VCaP (cell line): Measurements from ENCODE around the gene H2BK1.
A peak's percentile ranks its signal among the peaks of the same experiment; 100 is the strongest.

Source experiments
- H3K27ac ChIP-seq: fragments of 450-650 bp; 2 replicates; pipeline ENCODE4 v1.5.1; 2017
- CTCF ChIP-seq: fragments of 450-650 bp; conservative IDR thresholded peaks from 2 replicates; pipeline ENCODE4 v1.5.1; 2017; ENCODE audit warnings: mild to moderate bottlenecking, moderate library complexity

The H2BK1 gene

DNA sequence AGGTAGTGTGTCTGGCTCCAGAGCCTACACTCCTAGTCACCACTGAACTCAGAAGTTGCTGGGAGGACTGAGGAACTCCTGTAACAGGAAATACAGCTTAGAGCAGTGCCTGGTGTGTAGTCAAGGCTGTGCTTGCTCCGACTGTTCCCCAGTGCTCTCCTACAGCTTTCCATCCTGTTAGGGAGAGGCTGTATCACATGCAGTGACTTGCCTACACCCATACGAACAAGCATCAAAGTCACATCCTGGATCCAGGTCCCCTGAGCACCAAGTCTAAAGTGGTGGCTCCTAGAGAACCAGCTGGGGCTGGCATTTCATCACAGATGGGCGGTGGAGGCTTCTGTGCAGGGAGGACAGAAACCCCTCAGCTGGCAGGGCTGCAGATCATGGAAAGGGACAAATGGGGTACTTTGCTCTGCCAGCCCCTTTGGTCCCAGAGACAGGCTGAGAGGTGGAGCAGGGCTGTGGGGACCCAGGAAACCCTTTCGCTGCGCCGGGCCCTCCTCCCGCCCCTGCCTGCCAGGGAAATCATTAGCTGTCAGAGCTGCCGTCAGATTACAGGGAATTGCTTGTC lies 30.9 kb downstream of the H2BK1 start:
- no peak for TF ChIP-seq CTCF
- no peak overlapping the region for H3K27ac ChIP-seq

DNA sequence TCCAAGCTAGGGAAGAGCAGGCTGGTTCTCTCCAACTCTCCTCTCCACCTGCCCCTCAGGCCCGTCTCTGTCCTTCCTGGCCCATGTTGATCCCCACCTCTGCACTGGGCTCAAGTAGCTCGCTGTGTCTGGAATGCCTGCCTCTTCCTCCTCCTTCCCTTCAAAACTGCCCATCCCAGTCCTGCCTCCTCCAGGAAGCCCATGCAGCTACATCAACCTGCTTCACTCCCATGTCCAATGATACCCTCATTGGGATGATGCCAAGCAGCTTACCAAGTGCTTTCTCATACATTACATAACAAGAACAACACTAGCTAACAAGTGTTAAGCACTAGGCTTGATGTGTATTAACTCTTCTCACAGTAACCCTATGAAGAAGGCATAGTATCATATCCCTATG lies 31.5 kb downstream of the H2BK1 start:
- no peak overlapping the region for H3K27ac ChIP-seq
- TF ChIP-seq CTCF, result no peak

DNA sequence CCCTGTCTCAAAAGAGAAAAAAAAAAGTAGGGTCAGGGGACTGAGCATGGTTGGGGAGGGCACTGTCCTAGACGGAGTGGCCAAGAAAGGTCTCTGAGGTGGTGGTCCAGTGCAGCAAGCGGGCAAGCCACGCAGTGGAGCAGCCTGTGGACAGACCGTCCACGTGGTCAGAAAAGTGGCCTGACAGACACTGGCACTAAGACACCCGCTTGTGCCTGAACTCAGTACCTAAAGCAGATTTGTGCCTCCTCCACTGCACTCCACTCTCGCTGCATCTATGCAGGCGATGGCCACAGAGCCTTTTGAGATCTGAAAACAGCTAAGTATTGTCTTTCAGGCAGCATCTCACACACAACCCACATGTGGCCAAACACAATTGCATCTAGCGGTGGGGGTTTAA lies 32.1 kb downstream of the H2BK1 start:
- no peak for TF ChIP-seq CTCF
- H3K27ac ChIP-seq, result no peak overlapping the region

GRCh38 chr7:151177310-151177709 lies 33.0 kb downstream of the H2BK1 start:
- no peak overlapping the region for H3K27ac ChIP-seq
- no peak for TF ChIP-seq CTCF

GRCh38 chr7:151176401-151176800 lies 33.9 kb downstream of the H2BK1 start:
- no peak for TF ChIP-seq CTCF
- no peak overlapping the region for H3K27ac ChIP-seq

DNA sequence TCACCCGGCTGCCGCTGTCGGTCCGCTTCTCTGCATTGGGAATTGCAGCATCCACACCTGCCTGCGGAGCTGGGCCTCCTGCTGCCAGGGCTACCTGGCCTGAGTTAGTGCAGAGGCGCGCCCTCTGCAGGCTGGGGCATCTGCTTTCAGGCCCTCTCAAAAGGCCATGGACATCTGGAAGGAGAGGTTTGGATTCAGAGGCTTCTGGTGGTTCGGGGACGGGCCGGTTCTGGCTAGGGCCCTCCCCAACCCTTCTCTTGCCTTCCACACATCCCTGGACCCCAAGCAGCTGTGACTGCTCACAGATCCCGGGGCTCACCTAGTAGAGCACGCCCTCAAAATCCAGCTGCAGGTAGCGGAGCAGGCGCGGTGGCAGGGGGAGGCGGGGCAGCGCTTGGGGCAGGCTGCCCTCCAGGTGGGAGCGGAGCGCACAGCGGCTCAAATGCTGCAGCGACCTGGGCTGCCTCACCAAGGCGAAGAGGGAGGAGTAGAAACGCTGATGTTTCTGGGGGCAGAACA lies 34.4 kb downstream of the H2BK1 start:
- peak; percentile 22; the same call in 1 of the 2 replicates for TF ChIP-seq CTCF
- no peak overlapping the region for H3K27ac ChIP-seq

GRCh38 chr7:151175047-151175792 lies 35.1 kb downstream of the H2BK1 start:
- TF ChIP-seq CTCF, result no peak
- no peak overlapping the region for H3K27ac ChIP-seq
